Amniotic epithelial cell (primary cell): ENCODE measurements around the gene MEAK7.
A peak's percentile ranks its signal among the peaks of the same experiment; 100 is the strongest.

ENCODE experiments used
- DNase-seq: peaks from one replicate; pipeline ENCODE4 v3.0.0-alpha.2; 2010; ENCODE audit warnings: low read depth

Gene MEAK7

DNA sequence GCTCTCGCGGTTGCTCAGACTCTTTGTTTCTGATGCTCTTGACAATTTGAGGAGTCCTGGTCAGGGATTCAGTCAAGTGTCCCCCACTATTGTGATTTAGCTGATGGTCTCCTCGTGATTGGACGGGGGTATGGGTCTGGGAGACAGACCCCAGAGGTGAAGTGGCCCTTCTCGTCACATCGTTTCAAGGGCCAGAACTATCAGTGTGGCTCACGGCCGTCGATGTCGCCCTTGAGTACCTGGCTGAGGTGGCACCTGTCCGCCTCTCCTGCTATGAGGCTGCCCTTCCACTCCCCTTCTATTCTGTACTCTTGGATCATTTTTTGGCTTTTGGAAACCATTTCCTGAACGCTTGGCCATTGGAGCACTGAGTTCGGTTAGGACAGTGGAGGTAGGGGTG, 7.4 kb upstream of the MEAK7 start:
- no peak for DNase-seq

DNA sequence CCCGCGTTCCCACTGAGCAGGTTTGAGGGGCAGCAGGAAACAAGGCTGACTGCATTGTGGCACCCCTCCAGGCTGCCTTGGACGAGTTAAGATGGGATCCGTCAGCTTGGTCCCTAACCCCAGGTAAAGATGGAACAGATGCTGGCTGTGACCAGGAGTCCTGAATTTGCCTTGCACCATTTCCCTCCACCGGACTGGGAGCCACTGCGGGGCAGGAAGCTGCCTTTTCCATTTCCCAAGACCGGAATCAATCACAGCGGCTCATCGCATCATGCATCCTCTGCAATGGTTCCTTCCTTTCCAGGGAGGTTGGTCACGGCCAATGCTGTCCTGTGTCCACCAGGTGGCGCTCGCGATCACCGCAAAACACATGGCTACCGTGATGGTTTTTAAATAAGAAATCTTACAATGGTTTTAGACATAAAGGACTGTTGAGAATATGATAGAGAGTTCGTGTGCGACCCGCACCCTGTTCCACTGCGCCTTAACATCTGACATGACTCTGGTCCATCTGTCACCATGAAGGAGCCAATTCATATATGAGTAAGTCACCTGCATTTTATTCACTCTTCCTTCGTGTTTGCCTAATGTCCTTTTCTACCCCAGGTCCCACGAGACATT, 6.8 kb upstream of the MEAK7 start:
- DNase-seq, result peak; percentile 79

DNA sequence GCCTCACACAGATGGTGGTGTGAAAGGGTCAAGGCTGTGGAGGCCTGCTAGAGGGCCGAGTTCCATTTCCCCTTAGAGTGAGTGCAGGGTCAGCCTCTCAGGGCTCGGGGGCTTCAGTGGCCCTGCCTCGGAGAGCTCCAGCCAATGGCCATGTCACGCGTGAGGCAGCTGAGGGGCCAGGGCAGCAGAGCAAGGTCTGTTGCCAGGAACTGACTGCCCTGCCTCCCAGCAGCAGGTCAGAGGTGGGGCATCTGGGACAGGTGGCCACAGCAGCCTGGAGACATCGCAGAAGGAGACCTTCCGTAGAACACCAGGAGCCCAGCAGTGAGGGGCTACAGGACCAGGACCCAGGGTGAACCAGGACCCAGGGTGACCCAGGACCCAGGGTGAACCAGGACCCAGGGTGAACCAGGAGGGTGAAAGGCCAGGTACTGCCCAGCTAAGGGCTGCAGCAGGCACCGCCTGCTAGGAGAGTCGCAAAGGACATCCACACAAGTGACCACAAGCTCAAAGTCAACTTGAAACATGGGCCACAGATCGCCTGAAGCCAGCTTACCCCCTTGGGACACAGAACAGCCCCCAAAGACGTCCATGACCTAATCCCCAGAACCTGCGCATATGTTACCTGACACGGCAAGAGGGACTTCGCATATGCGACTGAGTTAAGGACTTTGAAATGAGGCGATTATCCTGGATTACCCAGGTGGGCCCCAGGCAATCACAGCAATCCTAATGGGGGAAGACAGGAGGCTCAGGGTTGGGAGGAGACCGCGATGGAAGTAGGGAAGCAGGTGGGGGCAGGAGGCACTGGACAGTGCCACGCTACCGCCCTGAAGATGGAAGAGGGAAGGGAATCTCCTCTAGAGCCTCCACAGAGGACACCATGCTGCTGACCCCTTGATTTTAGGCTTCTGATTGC, 4.8 kb upstream of the MEAK7 start:
- no peak for DNase-seq

DNA sequence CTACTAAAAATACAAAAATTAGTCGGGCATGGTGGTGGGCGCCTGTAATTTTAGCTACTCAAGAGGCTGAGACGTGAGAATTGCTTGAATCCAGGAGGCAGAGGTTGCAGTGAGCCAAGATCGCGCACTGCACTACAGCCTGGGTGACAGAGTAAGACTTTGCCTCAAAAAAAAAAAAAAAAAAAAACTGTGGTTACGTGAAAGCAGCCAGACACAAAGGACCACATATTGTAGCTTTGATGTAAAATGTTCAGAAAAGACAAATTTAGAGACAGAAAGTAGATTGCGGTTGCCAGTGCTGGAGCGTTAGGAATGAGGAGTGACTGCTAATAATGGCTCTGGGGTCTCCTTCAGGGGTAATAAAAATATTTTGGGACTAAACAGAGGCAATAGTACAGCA, 4.0 kb upstream of the MEAK7 start:
- DNase-seq, result no peak

DNA sequence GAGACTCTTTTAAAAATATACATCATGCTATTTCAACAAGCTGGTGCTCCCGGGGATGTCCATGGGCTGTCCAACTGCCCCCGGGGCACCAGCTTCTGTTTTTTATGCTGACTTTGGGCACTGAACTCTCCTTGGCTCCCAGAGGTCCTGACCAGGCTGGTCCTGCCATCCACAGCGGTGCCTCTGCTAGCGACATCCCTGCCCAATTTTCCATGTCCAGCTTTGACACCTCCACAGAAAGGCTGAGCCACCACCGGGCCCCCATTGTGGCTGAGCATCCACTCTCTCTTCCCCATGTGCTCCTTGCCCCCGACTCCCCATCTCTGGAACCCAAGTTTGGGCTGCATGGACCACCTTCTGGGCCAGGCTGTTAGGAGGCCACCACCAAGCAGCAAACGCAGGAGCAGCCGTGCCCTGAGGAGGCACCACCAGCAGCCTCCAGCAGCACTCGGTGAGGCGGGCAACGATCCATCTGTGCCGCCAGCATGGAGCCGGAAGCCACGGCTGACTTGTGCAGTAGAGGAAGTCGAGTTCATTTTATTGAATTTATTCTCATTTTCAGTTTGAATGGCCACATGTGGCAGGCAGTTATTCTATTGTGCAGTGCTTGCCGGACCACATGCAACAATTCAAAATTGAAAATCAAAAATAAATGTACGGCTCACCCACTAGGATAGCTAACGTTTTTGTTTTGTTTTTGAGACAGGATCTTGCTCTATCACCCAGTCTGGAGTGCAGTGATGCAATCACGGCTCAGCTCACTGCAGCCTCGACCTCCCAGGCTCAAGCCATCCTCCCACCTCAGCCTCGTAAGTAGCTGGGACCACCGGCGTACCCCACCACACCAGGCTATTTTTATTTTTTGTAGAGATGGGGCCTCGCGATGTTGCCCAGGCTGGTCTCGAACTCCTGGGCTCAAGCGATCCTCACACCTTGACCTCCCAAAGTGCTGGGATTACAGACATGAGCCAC, 2.8 kb upstream of the MEAK7 start:
- DNase-seq, result no peak

DNA sequence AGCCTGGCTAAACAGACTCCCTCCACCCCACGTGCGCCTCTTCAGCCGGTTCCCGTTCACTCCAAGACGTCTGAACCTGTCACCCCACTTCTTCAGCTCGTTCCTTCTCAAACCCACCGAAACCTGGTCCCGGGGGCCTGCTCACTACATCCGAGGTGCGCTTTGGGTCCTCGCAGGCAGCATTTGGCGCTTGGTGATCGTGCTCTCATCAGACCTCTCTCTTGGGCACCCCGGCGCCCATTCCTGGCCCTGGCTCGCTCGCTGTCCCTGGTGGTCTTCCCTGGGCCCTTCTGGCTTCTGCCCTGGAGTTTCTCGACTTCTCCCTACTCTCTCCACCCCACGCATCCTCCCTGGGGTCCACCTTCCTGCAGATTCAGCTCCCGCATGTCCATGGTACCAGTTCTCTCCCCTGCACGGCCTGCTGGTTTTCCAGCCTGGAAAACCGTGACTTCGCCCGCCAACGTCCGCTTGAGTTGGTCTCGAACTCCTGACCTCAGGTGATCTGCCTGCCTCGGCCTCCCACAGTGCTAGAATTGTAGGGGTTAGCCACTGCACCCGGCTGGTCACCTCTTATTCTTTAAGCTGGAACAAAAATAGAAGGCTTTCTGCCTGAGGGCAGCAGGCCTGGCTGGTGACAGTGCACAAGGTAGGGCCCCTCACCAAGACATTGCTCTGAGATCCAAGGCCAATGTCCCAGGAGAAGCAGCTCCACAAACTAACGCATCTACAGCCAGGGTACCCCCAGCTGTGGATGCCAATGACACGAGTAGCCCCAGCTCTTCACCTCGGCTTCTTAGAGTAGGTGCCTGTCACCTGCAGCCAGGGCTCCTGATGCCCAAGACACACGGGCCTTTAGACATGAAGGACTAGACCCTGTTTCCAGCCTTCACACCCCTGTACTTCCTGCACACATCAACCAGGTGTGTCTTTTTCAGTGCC, 1.1 kb upstream of the MEAK7 start:
- no peak for DNase-seq

DNA sequence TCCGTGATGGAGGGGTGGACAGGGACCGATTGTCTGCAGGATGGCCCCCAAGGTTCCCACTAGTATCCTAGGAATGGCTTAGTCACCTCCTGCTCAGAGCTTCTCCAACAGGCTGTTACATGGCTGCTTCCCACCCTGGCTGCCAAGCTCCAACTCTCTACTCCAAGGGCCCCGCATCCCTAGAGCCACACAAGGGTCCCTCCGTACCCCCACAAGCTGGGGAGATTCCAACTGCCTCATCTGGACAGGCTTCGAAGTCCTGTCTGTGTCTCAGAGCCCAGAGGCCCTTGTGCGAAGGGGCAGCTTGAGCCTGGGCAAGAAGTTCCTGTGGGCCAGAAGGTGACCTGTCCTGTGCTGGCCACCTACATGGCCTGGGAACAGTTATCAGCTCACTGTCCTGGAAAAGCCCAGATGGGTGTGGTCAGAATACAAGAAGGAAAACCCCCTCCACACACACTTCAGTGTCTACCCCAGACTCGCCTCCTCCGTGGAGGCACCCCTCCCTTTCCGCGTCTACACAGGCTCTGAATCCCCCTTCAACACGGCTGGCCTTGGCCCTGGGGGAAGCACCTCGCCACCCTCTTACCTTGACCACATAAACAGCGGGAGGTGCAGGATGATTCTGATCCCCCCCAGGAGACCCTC, 586 bp downstream of the MEAK7 start:
- DNase-seq, result peak; percentile 7

DNA sequence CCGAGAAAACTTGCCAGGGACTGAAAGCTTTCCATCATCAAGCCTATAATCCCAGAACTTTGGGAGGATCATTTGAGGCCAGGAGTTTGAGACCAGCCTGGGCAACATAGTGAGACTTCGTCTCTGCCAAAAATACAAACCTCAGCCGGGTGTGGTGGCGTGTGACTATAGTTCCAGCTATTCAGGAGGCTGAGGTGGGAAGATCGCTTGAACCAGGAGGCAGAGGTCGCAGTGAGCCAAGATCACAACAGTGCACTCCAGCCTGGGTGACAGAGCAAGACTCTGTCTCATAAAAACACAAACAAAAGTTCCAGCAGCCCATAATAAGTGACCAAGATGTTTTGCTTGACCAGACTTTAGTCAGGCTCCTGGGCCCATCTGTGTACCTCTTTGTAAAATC, 1.9 kb downstream of the MEAK7 start:
- no peak for DNase-seq

DNA sequence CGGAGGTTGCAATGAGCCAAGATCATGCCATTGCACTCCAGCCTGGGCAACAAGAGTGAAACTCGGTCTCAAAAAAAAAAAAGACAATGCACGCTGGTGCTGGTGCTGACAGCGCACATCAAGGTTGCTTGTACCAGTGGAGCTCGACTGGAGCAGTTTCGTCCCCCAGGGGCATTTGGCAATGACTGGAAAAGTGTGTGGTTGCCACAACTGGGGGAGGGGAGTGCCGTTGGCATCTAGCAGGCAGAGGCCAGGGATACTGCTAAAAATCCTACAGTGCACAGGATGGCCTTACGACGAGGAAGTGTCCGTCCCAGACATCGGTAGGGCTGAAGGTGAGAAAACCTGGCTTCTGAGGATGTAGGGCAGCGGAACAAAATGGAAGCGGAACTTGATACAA, 2.4 kb downstream of the MEAK7 start:
- DNase-seq, result no peak

DNA sequence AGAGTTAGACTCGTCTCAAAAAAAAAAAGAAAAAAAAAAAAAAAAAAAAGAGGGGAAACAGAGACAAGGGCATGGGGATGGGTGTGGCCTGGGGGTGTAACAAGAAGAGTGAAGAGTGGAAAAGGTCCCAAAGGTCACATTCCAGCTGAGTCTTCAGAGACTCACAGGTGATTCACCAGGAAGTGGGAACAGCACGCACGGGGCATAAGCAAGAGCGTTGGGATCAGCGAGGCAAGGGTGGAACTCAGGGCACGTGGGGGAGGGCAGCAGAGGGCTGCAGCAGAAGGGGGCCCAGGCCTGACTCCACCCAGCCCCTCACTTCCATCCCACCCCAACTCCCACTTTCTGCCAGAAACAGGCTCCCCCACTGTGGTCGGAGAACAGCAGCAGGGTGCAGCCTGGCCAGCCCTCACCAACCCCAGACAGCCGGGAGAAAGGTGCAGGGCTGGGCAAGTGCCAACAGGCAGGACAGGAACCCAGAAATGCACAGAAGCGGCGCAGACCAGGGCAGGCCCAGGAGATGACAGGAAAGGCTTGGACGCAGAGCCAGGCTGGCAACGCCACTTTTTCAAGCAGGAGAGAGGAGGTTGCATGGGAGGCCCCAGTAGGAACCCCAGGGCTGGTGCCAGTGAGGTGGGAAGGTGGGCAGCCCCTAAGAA, 3.3 kb downstream of the MEAK7 start:
- peak; percentile 56 for DNase-seq

DNA sequence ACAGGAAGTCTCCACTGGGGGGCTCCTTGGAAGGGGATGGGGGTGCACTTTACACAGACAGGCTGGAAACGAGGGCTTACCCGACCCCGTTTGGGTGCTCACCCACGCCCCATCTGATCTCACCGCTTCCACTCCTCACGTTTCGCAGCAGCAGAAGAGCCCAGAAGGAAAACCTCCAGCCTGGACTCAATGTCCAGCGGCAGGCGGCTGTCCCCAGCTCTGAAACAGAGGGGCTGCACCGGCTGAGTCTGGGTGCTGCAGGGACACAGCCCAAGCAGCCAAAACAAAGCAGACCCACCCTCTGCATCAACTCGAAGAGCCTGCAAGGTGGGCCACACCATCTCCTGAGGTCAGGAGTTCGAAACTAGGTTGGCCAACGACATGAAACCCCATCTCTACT, 3.9 kb downstream of the MEAK7 start:
- no peak for DNase-seq

DNA sequence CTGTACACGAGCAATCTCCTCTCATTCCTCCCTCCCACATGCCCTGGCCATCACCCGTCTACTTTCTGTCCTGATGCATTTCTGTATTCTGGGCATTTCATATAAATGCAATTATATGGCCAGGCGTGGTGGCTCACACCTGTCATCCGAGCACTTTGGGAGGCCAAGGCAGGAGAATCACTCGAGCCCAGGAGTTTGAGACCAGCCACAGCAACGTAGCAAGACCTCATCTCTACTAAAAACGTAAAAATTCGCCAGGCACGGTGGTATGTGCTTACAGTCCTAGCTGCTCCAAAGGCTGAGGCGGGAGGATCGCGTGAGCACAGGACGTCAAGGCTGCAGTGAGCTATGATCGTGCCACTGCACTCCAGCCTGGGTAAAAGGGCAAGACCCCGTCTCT, 4.8 kb downstream of the MEAK7 start:
- no peak for DNase-seq

DNA sequence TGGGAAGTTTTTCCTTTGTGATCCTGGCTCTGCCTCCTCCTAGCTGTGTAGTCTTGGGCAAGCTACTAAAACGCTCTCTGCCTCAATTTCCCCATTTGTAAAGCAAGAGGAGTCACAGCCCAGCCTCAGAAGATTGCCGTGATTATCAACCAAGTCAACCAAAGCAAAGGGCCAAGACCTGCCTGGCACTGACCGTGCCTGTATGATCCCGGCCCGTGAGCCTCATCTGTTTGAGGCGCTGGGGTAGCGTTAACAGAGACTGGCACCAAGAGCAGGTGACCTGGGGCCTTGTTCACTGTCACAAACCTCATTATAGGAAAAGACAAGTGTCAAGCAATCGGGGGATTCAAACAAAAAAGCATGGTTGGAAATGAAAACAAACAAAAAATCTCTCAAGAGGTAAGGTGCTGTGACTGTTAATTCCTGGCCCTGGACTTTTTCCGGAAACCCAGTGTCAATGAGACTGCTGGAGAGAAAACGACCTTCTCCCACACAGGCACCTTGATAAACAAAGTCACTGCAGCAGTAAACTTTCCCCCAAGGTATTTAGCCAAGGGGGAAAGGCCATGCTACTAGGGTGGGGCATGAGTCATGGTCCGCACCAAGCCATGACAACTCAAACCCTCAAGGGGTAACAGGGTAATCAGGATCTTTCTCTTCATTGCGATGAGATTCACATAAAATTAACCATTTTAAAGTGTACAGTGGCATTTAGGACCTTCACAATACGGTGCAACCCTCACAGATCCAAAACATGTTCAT, 5.4 kb downstream of the MEAK7 start:
- no peak for DNase-seq

DNA sequence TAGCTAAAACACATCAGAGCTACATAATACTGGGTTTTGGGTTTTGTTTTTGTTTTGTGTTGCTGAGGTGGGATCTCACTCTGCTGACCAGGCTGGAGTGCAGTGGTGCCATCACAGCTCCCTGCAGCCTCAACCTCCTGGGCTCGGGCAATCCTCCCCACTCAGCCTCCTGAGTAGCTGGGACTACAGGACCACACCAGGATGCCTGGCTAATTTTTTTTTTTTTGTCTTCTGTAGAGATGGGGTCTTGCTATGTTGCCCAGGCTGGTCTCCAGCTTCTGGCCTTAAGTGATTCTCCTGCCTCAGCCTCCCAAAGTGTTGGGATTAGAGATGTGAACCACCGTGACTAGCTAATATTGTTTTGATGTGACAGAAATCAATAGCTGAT, 6.2 kb downstream of the MEAK7 start:
- DNase-seq, result no peak

DNA sequence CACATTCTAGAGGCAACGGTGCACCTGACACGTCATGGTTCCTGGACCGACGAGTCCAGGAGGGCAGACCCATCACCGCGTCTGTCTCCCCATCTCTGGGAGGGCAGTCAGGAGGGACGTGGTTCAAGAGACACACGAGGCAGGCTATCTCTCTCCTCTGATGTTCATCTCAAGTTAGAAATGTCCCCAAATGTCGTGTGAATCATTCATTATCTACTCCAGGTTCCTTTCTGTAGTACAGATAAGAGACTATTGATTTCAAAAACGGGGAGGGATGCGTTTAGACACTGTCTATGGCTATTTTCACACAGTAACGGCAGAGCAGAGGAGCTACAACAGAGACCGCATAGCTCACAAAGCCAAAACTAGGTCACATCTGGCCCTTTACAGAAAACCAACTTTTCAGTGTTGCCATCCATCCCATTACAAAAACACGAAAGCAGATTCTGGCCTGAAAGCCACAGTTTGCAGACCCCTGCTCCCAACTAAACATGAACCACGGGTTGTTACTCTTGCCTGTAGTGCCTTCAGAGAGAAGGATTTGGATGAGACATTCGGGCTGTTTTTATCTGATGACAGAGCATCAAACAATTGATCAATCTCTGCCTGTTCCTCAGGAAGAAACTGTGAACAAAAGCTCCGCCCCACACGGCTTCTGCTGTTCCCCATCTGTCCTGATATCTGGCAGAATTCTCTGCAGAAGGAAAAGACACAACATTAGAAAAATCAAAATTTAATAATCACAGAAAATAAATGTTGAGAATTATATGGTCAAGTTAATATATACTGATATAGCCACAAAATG, 6.8 kb downstream of the MEAK7 start:
- no peak for DNase-seq

DNA sequence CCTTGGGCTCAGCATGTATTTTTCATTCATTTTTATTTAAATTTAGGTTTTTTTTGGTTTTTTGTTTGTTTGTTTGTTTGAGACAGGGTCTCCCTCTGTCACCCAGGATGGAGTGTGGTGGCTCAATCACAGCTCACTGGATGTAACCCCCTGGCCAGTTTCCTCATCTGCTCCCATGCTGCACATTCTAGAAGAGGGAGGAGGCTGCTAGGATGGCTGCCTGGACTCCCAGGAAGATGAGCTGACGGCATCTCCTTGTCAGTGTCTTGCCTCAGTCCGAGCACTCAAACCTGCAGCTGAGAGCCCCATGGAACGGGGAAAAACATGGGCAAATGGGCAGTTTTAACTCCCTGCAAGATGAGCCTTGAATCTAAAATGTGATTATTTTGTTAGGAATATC, 7.5 kb downstream of the MEAK7 start:
- DNase-seq, result no peak

DNA sequence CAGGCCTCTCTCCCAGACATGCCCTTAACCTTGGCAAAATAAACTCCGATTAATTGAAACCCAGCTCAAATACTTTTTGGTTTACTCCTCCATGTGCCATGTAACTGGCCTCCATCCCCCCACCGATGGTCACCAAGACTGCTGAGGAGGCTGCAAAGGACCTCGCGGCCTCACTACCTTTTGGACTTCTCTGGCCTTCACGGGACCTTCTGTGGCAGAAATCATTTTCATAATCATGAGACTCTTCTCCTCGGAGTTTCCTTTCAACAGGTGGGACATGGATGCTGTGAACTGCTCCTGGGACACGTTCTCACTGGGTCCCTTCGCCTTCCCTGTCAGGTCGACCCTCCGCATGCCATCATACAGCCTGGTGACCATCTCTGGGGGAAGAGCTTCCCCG, 9.0 kb downstream of the MEAK7 start:
- no peak for DNase-seq

DNA sequence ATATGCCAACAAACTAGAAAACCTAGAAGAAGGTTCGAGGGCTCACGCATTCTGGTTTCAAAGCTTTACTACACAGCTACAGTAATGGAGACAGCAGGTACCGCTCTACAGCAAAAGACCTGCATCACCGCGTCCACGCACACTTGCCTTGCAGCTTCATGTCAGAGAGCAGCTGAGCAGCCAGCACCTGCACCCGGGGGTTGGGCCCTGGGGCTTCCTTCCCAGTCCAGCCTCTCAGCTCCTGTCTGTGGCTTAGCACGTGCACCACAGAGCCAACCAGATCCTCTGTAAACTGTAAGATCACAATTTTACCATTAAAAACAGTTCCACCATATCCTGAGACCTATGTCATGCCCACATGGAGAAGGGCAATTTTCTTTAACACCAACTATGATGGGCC, 15.3 kb downstream of the MEAK7 start:
- no peak for DNase-seq

DNA sequence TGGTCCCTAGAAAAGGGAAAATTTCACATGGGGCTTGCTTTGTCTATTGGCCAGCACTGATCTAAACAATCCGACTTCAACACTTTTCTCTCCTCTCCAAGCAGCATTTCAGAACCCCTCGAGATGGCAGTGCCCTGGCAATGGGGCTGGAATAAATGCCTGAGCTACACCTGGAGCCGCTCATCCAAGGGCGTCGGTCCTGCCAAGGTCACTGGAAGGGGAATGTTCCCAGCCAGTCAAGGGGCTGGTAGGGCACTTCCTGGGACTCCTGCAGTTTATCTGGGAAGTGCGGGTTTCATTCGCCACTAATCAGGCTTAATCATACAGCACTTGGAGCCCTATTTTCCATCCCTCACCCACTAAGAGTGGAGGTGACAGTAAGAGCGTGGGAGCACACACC, 17.1 kb downstream of the MEAK7 start:
- no peak for DNase-seq
